GM18907 (cell line): ENCODE measurements around the gene CBX4.
"Not testable (repeated sequence)": the region's sequence is repeated elsewhere in the genome, so short reads cannot be mapped to it uniquely, and the experiment has no call there.

Experiments
- ATAC-seq: cut with Tn5 transposase; IDR thresholded peaks from one replicate; pipeline ENCODE4 v1.9.1; 2021; ENCODE audit warnings: mild to moderate bottlenecking, moderate library complexity; ENCODE audit not compliant: unreplicated experiment

The CBX4 gene

GRCh38 chr17:79861413-79862216, 22.4 kb upstream of the CBX4 start:
- no peak for ATAC-seq

DNA sequence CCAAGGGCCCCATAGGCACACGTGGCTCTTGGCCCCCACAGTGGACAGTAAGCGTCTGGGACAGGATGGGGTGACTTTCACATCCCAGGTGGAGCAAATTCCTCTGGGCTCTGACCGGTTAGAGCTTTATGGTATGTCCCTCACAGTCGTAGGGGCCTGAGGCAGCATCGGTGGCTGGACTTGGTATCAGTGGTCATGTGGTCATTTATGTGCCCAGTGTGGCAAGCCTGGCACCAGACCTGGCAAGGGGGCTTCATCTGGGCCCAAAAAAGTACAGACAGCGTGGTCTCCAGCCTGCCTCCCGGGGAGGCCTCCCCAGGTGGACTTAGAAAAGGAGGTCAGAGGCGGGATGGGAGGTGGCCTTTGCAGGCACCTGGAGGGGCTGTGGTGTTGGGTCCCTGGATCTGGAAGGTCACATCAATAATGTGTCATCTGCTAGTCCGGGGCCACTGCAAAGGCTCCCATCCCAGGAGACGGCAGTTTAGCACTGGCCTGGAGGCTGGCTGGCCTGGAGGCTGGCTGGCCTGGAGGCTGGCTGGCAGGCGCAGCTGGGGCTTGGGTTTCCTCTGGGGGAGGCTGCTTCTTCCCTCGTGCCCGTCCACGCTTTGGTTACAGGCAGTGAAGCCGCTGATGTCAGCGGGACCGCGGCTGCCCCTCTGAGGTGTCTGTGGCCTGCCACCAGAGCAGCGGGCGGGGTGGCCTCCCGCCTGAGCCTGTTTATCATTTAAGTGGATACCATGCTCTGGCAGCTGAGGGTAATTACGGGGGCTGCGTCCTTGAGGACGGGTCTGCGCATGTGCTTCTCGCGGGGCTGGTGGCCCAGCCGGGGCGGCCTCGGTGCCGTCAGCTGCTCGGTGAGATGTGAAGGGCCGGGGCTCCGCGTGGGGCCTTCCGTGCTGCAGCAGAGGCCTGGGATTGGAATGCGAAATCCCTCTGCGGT, 20.7 kb upstream of the CBX4 start:
- no peak for ATAC-seq

DNA sequence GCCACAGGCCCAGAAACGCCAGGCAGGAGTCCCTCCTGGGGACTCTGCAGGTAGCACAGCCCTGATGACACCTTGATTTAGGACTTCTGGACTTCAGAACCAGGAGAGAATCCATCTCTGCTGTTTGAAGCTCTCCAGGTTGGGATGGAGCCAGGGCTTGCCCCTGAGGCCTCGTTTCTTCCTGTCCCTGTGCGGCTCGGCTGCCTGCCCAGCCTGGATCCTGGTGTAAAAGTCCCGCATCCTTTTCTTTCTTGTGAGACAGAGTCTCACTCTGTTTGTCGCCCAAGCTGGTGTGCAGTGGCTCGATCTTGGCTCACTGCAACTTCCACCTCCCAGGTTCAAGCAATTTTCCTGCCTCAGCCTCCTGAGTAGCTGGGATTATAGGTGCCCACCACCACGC, 17.9 kb upstream of the CBX4 start:
- no peak for ATAC-seq

DNA sequence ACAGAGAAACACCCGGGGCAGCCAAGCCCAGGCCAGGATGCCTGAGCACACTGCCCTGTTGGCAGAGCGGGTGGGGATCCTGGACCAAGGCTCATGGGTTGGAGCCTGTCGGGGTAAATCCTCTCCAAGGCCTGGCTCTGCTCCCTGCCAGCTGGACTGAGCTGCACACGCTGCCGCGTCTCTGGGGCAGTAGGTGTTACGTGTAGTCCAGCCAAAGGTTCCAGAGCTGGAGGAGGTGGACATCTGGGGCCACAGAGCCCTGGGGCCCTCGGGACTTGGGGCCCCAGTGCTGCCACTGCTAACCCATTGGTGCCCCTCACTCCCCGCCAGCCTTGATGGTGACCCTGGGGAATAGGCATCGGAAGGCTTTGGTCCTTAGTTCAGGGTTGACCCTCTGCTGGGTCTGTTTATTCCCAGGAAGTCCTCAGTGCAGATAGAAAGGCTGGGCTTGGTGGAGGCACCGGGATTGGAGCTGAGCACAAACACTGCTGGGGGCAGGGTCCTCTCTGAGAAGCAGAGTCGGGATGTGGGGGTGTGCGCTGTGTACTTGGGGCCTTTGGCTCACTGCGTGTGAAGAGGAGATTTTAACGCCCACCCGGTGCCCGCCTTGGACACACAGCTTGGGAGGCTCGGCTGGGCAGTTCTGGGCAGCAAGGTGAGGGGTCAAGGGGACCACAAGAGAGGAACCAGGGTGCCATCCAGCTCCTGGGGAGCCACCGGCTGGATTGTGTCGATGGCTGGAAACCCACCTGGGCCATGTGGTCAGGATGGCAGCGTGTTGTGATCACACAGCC, 16.3 kb upstream of the CBX4 start:
- ATAC-seq: no peak

- no peak for ATAC-seq
Measured at GRCh38 chr17:79854080-79855060, 15.1 kb upstream of the CBX4 start.

DNA sequence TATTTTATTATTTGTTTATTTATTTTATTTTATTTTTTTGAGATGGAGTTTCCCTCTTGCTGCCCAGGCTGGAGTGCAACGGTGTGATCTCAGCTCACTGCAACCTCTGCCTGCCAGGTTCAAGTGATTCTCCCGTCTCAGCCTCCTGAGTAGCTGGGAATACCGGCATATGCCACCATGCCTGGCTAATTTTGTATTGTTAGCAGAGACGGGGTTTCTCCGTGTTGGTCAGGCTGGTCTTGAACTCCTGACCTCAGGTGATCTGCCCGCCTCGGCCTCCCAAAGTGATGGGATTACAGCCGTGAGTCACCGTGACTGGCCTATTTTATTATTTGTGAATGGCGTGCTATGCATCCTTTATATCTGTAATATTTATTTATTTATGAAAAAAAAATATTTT, 13.9 kb upstream of the CBX4 start:
- ATAC-seq: not testable (repeated sequence)

DNA sequence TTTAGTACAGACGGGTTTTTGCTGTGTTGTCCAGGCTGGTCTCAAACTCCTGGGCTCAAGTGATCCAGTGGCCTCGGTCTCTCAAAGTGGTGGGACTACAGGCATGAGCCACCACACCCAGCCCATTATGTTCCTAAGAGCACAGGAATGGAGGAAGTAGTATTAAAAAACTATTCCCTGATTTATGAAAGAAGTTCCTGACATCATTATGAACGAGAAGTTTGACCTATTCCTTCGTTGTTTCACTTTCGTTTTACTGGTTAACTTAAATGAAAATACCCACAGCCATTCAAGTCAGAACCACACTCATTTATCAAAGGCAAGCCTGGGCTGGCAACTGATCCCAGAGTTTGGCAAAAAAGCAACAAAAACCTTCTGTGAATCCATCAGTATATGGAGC, 13.5 kb upstream of the CBX4 start:
- no peak for ATAC-seq

- no peak for ATAC-seq
Measured at GRCh38 chr17:79851461-79851817, 12.2 kb upstream of the CBX4 start.

GRCh38 chr17:79850571-79851460, 11.6 kb upstream of the CBX4 start:
- ATAC-seq: no peak

DNA sequence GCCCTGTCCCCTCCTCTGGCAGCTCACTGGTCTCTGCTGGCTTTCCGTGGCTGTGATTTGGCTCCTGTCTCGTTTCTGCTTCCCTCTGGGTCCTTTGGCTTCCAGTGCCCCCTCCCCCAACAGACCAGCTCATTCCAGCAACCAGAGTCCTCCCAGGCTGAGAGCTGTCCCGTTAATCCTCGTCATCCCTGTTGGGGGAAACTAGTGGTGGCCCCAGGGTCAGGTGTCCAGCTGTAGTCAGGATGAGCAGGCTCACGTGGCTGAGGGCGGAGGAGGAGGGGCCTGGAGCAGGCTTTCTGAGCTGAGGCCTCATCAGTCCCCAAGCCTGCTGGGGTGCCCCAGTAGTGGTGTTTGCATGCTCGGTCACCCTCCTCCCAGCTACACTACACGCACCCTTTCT, 10.7 kb upstream of the CBX4 start:
- no peak for ATAC-seq

- ATAC-seq: no peak
Measured at GRCh38 chr17:79848370-79848766, 9.1 kb upstream of the CBX4 start.

DNA sequence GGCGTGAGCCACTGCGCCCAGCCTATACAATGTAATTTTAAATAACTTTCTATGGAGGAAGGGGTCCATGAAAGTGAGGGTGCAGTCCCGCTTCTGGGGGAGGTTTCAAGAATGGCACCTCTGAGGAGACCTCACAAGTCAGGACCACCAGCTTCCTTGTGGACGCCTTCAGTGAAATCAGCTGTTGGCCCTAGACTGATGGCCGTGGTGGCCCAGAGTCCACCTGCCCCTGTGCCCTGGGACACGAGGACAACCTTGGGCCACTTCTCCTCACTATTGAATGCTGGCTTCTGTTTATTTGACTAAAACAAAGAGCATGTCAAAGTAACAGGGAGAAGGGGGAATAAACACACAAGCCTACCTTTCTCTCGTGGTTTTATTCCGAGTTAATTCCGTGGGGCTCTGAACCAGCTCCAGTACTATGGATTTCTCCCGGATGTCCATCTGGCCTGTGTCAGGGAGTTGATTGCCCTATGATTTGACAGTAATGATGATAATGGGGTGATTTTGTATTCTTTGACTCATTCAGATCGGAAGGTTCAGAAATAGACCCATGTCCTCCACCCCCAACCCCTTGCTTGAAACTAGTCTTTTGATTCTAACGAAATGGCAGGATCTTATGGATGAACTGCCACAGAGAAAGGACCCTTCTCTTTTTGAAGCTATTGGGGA, 8.6 kb upstream of the CBX4 start:
- ATAC-seq: no peak

- no peak for ATAC-seq
Measured at GRCh38 chr17:79845601-79845949, 6.3 kb upstream of the CBX4 start.

DNA sequence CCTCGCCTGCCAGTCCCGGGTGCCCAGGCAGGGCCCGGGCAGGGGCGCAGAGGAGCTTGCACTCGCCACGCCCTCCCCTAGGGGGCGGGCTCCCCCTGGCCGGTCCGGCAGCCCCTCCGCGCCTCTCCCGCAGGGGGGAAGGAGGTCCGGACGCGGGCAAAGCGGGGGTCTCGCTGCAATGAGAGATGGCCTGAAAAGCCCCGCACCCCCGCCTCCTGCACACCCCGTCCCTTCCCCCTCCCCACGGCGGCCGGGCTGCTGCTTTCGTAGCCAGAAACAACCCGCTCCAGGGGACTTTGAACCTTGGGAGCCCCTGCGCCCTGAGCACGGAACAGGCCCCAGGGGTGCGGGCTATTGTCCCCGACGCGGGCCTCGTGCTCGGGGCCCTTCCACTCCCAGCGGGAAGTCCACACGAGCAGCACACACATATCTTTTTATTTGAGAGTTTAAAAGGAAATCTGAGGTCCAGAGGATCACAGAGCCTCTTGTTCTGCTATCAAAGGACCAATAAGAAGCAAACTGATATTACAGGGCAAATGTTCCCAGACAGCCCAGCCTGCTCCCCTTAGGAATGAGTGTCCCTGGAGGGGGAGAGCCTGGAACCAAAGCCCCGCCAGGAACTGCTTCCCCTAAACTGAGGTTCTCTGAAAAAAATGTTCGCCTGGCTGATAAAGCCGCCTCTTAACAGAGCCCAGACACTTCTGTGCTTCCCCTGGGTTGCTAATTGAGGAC, 5.8 kb upstream of the CBX4 start:
- no peak for ATAC-seq

DNA sequence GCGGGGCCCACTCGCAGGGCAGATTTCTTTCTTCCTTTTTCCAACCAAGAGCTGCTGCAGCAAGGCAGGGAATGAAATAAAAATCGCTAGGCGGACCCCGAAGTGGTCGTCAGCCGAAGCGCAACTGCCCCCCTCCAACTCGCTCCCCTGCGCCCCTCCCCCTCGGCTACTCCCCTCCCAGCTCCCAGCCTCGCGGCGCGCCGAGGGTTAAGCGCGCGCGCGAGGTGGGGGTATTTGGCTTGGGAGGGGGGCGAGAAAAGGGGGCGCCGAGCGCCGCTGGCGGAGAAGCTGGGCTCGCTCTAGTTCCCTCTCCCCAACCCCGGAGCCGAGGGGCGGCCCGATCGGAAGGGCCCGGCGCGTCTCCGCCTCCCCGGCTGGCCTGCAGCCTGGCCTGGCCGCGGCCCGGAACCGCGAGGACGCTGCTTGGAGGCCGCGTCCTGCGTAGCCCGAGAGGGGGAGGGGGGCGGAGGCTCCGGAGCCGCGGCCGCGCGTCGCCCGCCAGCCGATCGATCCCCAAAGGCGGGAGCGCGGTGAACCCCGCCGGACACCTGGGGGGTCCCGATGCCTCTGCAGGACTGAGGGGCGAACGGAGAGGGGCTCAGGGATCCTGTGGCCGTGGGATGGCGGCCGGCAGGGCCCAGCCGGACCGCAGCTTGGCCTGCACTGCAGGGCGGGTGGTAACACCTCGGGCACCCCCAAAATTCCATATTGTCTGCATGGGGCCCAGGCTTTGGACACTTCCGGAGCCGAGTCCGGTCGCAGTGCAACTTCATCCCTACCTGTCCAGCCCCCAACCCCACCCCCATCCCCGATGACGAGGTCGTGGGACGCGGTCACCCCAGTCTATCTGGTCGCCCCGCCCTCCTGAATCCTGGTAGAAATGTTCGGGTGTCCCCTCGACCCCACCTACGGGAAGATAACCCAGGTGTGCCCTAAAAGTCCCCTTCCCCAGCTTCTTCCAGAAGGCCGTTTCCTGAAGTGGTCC, 4.9 kb upstream of the CBX4 start:
- ATAC-seq: no peak

DNA sequence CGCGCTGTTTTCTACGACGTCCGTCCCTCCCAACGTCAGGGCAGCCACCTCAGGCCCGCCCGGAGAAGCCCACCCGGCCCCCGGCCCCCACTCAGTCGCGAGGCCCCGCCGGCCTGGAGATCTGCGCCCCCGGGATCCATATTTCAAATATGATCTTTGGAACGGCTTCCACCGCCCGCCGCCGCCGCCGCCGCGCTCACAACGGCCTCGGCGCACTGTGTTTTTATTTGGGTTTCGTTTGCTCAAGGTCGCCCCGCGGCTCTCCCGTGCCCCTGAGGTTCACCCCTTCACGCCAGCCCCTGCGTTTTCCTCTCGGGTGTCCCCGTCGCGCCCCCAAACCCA, 4.2 kb upstream of the CBX4 start:
- ATAC-seq: no peak
